ENCODE measurements around the gene ZNF536. TPM values are rescaled to one million over a fixed set of nuclear protein-coding genes. Genes with fewer than 3 reads are reported as not detected.

Gene ZNF536
- total RNA-seq, 4 donors from 2014 or later = 30.8 to 48.7 (median 40.8) TPM

GRCh38 chr19:30516531-30516930, 144.3 kb downstream of the ZNF536 start:
- WGBS, 2 donors = 82 to 86% methylated on average over 17 of the region's 17 CpGs
- Histone ChIP-seq H3K4me3 (no peak overlapping the region), H3K27me3 (no peaks in the 10 kb centered on the region), H3K36me3 (no peaks in the 10 kb centered on the region), H3K9me3 (no peaks in the 10 kb centered on the region), H3K4me1 (peaks cover 0 to 15% (median 2%) of the 10 kb centered on the region in 4 donors), H3K27ac (no peak overlapping the region)
- TF ChIP-seq POLR2A (IDR thresholded peaks at IDR 0.05) = no peak
- no peak for TF ChIP-seq EP300 (IDR thresholded peaks at IDR 0.05)
- TF ChIP-seq CTCF (IDR thresholded peaks at IDR 0.05) = no peak
- DNase-seq (ENCODE audit: low spot score in 2 of 2) = no peak

GRCh38 chr19:30518965-30519606, 146.9 kb downstream of the ZNF536 start:
- H3K4me3 ChIP-seq = no peak overlapping the region
- H3K36me3 ChIP-seq = no peaks in the 10 kb centered on the region
- H3K27ac ChIP-seq = no peak overlapping the region
- no peaks in the 10 kb centered on the region for H3K27me3 ChIP-seq
- peaks cover 0 to 4% (median 0%) of the 10 kb centered on the region in 4 donors for H3K4me1 ChIP-seq
- 69 to 85% methylated on average over 13 of the region's 13 CpGs for WGBS, 2 donors
- DNase-seq (ENCODE audit: low spot score in 2 of 2) = no peak
- TF ChIP-seq POLR2A (IDR thresholded peaks at IDR 0.05) (no peak), EP300 (IDR thresholded peaks at IDR 0.05) (no peak), CTCF (IDR thresholded peaks at IDR 0.05) (no peak)
- H3K9me3 ChIP-seq = no peaks in the 10 kb centered on the region

- Histone ChIP-seq H3K27me3 (no peaks in the 10 kb centered on the region), H3K36me3 (no peaks in the 10 kb centered on the region), H3K9me3 (no peaks in the 10 kb centered on the region), H3K27ac (no peak overlapping the region), H3K4me1 (peaks cover 0 to 4% (median 0%) of the 10 kb centered on the region in 4 donors), H3K4me3 (no peak overlapping the region)
- 88 to 95% methylated on average over 3 of the region's 3 CpGs for WGBS, 2 donors
- TF ChIP-seq POLR2A (IDR thresholded peaks at IDR 0.05) = no peak
- TF ChIP-seq EP300 (IDR thresholded peaks at IDR 0.05) = no peak
- TF ChIP-seq CTCF (IDR thresholded peaks at IDR 0.05) = no peak
- DNase-seq (ENCODE audit: low spot score in 2 of 2) = no peak
Measured at GRCh38 chr19:30519607-30520205, 147.5 kb downstream of the ZNF536 start.

GRCh38 chr19:30520735-30521479, 148.7 kb downstream of the ZNF536 start:
- Histone ChIP-seq H3K27me3 (no peaks in the 10 kb centered on the region), H3K4me1 (peaks cover 0 to 4% (median 0%) of the 10 kb centered on the region in 4 donors), H3K4me3 (no peak overlapping the region), H3K27ac (no peak overlapping the region), H3K9me3 (no peaks in the 10 kb centered on the region), H3K36me3 (no peaks in the 10 kb centered on the region)
- no peak for TF ChIP-seq POLR2A (IDR thresholded peaks at IDR 0.05)
- no peak for TF ChIP-seq EP300 (IDR thresholded peaks at IDR 0.05)
- no peak for TF ChIP-seq CTCF (IDR thresholded peaks at IDR 0.05)
- DNase-seq (ENCODE audit: low spot score in 2 of 2) = no peak
- WGBS, 2 donors = 80 to 82% methylated on average over 6 to 9 of the region's 9 CpGs

GRCh38 chr19:30521937-30522336, 149.8 kb downstream of the ZNF536 start:
- no peak for DNase-seq (ENCODE audit: low spot score in 2 of 2)
- H3K36me3 ChIP-seq = no peaks in the 10 kb centered on the region
- H3K27me3 ChIP-seq = no peaks in the 10 kb centered on the region
- no peak for TF ChIP-seq CTCF (IDR thresholded peaks at IDR 0.05)
- 64 to 100% methylated on average over 3 of the region's 3 CpGs for WGBS, 2 donors
- no peak overlapping the region for H3K4me3 ChIP-seq
- H3K4me1 ChIP-seq = peaks cover 0 to 4% (median 0%) of the 10 kb centered on the region in 4 donors
- no peak overlapping the region for H3K27ac ChIP-seq
- H3K9me3 ChIP-seq = no peaks in the 10 kb centered on the region

Data from tibial nerve (tissue), 4 donors.